H4 (cell line): ENCODE measurements around the gene NOTCH2. TPM values are rescaled to one million over a fixed set of nuclear protein-coding genes. Genes with fewer than 3 reads are reported as not detected.
A peak's percentile ranks its signal among the peaks of the same experiment; 100 is the strongest.
"Not testable (repeated sequence)": the region's sequence is repeated elsewhere in the genome, so short reads cannot be mapped to it uniquely, and the experiment has no call there.

ENCODE experiments used
- DNase-seq: peaks from one replicate; pipeline ENCODE4 v3.0.0-alpha.2; 2015; ENCODE audit warnings: low spot score
- total RNA-seq: library from RNA; depleted of rRNA; stranded (reverse); fragments of >200 nt; shearing (Covaris generic); gene quantifications from 2 replicates; pipeline ENCODE4 v1.2.3, GENCODE V29; 2014; rRNA removed

Gene NOTCH2
- 53.7 and 58.7 TPM in 2 replicates for total RNA-seq

- DNase-seq = peak; percentile 5
Observed at GRCh38 chr1:120069067-120069919, at the start of gene NOTCH2. Gene NOTCH2, minus strand, starts transcription at chr1:120069662. Its CDS starts 256 bp downstream, at chr1:120069406.

DNA sequence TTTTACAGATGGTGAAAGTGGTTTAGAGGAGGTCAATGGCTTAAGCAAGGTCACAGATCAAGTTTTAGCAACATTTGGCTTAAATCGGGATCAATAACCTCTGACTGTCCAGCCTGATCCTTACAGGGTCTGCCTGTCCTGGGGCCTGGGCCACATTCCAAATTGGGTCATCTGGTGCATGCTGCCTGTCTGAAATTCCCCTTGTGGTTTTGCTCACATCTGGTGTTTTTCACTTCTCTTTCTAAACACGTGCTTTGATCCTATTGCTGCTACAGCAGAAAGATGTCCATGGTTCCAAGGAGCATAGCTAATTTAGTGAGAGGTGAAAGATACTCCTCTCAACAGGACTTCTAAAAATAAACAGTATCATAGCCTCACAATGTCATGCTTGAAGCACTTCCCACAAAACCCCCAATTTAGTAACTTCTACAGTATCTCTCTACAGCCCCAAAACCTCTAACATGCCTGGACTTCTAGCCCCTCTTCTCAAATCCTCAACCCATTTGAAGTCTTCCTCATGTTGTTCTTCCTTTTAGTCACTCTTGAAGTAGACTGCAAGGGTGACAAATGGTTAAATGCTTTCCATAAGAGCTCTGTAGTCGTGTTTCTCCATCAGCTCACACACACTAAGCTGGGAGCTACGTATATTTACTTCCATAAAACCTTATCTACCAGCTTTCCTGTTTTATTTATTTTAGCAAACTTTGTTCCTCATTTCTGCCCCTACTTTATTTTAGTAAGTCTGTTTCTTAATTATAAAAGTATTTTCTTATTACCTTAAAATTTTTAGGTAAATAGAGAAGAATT is 48.1 kb upstream of the NOTCH2 start:
- DNase-seq = not testable (repeated sequence)

- DNase-seq = not testable (repeated sequence)
Observed at GRCh38 chr1:120116094-120116493, 46.6 kb upstream of the NOTCH2 start.

DNA sequence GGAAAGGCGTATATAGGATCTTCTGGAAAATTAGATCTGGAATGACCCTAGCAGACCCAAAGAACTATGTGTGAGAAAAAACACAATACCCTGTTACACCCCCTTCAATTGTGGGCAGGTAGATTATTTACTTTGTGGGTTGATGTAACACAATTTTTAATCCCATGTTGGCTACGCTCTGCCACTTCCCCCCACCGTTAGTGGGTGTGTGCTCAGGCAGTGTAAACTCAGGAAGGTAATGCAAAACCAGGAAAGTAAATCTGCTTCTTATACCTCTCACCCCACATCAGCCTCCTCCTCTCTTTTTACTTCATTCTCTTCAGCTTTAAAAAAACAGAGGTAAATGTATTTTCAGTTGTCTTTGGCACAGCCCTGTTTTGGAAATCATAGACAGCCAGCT is 43.7 kb upstream of the NOTCH2 start:
- DNase-seq = not testable (repeated sequence)

GRCh38 chr1:120112212-120112611 is 42.8 kb upstream of the NOTCH2 start:
- not testable (repeated sequence) for DNase-seq

DNA sequence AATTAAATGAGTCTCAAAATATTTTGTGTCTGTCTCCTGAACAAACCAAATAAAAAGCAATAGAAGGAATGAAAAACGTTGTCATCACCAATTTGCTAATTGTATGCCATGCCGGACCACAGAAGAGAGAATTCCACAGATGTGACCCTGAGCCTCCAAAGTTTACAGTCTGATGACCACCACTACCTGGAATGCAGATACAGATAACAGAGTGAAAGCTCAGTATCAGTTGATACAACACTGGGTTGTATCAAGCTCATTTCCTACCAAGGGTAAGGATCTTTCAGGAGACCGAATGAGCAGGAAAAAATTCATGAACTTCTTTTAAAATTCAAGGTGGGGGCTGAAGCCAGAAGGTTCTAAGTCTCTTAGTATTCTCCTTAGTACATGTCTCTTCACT is 42.3 kb upstream of the NOTCH2 start:
- not testable (repeated sequence) for DNase-seq

DNA sequence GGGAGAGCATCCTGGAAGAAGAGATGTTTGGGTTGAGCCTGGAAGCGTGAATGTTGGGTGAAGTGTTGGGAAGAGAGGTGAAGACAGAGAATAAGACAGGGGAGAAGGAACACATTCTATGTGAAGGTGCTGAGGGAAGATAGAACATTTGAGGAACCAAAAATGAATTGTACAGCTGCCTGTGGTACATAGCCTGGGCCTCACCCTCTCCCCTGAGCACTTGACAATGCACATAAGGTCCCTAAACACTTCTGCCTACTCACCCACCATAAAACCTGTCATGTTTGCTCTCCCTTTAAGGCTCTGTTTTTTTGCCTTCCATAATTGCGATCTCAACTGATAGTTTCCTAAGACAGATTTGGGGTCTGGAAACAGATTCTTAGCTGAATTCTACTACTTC is 41.5 kb upstream of the NOTCH2 start:
- DNase-seq = not testable (repeated sequence)

- not testable (repeated sequence) for DNase-seq
Observed at GRCh38 chr1:120109656-120110055, 40.2 kb upstream of the NOTCH2 start.

DNA sequence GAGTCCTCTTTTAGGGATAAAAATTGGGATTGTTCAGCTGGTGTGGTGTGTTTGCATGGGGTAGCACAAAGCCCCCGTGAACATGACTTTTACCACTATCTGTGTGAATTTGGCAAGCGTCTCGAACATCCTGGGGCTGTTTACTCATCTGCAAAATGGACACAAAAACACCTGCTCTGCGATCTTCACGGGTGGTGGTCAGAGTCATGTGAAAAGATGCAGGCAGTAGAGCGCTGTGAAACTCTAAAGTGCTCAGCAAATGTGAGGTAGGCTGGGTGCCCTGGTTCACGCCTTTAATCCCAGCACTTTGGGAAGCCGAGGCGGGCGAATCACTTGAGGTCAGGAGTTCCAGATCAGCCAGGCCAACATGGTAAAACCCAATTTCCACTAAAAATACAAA is 39.7 kb upstream of the NOTCH2 start:
- DNase-seq = not testable (repeated sequence)

DNA sequence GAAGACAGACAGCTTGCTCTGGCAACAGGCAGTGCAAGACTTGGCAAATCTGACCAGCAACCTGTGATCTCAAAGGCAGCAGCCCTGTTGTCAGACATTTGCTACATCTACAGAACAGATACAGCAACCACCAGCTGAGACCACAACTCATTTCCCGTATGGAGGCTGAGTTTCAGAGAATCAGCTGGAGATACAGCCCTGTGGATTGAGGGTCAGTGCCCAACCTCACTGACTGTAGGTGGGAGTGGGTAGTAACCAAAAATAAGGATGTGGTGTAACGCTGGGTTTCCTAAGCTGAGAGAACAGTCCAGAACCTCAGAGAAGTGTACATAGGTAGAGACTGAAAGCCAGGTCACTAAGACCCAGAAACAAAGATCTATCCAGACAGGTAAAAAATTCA is 35.8 kb upstream of the NOTCH2 start:
- DNase-seq = not testable (repeated sequence)

DNA sequence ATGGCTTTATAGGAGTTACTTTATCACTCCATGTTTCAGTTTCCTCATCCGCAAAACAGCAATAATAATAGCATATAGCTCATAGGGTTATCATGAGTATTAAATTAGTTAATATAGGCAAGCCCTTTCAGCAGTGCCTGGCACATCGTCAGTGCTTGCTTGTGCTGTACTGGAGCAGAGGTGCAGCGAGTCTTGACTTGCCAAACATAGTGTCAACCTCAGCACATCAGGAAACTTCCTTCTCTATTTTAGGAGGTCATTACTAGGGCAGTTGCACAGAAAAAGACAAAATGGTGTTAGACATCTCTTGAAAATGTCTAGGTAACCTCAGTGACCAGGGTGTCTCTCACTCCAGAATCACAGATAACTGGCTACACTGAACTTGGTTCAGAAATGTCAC is 34.3 kb upstream of the NOTCH2 start:
- not testable (repeated sequence) for DNase-seq

- not testable (repeated sequence) for DNase-seq
Observed at GRCh38 chr1:120101593-120101992, 32.1 kb upstream of the NOTCH2 start.

DNA sequence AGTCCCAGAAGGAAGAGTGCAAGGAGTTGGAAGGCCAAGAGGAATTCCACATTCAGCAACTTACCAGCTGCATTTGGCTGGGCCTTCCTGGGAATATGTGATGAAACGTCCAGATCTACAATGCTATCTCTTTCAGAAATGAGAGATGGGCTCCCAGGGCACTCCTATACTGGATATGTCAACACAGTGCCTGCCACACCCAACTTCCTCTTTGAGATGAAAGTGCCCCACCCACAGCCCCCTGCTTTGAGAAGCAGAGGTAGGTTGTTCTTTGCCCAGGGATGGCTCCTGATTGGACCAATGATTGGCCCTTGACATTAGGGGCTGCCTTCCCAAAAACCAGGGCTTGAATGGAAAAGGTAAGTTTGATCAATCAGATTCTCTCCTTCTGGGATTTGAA is 31.1 kb upstream of the NOTCH2 start:
- DNase-seq = not testable (repeated sequence)

DNA sequence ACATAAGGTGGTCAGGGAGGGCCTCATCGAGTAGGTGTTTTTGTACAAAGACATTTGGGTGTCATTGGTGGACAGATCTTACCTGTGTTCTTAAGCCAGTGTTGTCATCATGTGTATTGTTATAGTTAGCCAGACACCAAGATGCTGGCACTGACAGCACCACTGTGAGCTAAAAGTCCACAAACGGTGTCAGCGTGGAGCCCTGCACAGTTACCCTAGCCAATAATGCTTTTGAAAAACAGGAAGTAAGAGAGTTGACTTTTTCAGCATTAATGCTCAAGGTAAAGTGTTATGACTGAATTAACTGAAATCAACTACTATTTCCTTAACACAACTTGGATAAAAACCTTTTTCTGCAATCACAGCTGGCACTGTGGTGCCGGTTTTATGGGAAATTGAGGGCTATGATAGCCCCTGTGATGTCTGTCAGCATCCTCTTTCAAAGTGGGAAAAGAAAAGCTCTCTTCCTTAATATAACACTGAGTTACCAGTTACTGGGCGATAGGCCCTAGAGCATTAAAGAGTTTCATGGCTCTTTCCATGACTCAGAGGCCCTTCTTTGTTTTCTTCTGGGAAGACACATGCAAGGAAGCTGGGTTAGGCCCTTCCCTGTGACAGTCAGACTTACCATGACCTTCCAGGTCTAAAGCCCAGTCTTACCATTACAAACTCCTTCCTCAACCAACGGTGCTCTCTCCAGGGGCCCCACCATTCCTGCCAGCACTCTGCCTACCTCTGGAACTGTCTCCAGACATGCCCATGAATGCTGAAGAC is 29.7 kb upstream of the NOTCH2 start:
- DNase-seq = not testable (repeated sequence)

DNA sequence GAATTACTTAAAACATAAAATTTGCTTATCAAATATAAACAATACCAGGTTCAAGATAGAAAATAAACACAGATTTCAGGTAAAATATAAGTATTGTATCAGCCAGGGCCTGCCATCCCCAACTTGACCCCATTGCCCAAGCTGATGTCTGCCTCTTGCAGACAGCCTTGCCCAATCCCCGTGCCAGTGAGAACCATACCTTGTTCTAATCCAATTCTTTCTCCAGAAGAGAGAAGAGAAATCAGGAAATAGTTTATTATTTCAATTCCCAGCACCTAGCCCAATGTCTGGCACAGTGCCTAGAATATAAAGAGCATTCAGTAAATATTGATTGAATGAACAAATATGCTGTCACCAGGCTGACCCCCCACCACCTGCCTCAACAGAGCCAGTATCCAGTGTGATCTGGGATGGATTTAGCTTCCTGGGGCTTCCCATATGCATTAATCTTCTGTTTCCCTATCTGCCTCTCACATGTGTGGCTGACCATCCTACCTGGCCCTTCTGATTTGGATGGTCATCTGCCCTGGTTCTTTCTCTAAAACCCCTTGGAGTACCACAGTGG is 27.6 kb upstream of the NOTCH2 start:
- not testable (repeated sequence) for DNase-seq

- DNase-seq = not testable (repeated sequence)
Observed at GRCh38 chr1:120093548-120094181, 24.2 kb upstream of the NOTCH2 start.

DNA sequence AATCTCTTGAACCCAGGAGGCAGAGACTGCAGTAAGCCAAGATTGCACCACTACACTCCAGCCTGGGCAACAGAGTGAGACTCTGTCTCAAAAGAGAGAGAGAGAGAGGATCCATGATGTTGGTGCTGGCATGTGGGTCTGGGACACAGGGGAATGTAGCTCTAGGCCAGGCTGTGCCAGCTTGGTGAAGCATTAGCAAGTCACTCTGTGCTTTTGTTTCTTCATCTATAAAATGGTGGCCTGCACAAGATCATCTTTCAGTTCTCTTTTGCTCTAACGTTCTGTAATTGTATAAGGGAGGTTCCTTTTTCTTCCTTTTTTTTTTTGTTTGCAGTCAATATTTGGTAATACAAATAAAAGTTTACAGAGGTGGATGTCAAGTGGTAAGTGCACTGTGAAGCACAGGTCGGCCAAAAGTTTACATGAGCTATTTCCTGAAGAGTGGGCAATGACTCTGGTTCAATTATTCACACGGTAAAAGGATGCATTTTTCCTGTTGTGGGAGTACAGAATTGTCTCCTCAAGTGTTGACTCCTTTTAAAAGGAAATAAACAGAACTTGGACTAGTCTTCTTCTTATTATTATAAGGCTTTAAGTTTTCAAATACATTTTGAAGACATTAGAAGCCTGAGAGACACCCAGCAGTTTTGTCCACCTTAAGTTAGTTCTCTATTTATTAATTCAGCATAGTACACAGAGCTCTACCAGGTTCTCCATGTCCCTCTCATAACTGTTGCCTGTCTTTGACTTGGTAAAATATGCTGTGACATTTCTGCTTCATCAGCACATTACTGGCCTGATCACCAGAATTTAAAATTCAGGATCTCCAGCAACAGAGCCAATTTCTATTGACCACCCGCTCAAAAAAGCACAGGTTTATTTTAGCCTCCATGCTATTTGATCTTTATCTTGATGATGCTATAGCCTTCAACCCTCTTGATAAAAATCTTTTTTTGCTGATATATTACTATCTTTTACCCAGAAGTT is 23.1 kb upstream of the NOTCH2 start:
- not testable (repeated sequence) for DNase-seq

DNA sequence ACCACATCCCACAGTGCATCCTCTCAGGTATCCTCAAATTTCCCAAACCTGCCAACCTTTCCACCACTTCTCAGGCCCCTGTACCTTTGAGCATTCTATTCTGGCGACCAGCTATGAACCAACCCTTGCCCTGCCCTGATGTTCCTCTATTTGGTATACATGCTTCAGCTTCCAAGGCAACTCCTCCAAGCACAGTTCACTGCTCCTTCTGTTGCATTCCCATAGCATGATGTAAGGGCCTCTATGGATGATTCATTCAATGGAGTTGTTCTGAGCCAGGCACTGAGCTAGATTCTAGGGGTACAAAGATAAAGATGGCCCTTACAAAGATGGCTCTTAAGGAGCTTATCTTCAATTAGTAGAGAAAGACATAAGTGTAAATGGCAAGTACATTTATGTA is 21.4 kb upstream of the NOTCH2 start:
- DNase-seq = not testable (repeated sequence)

- DNase-seq = peak; percentile 38
Observed at GRCh38 chr1:120087959-120088358, 18.5 kb upstream of the NOTCH2 start.

GRCh38 chr1:120069920-120070214 is 405 bp upstream of the NOTCH2 start:
- not testable (repeated sequence) for DNase-seq
